ENCODE data around the gene KIF26A.

DNA sequence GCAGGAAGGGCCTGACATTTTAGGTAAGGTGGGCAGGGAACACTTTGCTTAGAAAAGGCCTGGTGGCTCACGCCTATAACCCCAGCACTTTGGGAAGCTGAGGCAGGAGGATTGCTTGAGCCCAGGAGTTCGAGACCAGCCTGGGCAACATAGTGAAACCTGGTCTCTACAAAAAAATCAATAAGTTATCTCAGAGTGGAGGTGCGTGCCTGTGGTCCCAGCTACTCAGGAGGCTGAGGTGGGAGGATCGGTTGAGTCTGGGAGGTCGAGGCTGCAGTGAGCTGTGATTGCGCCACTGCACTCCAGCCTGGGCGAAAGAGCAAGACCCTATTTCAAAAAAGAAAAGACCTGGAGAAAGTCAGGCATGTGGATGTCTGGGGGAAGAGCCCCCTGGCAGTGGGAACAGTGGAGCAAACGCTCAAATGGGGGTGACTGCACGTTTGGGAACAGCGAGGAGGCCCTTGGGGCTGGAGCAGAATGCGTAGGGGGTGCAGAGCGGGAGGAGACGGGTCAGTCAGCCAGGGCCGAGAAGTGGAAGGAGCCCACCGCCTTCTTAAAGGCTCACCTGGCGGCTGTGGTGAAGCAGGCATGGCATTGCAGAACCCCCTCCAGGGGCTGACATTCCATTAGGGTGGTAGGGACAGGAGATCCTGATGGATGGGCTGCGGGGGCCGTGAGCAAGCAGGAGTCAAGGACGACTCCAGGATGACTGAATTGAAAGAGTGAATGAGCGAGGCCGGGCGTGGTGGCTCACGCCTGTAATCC lies 6.2 kb upstream of the KIF26A start:
- TF ChIP-seq, protein P1, sequence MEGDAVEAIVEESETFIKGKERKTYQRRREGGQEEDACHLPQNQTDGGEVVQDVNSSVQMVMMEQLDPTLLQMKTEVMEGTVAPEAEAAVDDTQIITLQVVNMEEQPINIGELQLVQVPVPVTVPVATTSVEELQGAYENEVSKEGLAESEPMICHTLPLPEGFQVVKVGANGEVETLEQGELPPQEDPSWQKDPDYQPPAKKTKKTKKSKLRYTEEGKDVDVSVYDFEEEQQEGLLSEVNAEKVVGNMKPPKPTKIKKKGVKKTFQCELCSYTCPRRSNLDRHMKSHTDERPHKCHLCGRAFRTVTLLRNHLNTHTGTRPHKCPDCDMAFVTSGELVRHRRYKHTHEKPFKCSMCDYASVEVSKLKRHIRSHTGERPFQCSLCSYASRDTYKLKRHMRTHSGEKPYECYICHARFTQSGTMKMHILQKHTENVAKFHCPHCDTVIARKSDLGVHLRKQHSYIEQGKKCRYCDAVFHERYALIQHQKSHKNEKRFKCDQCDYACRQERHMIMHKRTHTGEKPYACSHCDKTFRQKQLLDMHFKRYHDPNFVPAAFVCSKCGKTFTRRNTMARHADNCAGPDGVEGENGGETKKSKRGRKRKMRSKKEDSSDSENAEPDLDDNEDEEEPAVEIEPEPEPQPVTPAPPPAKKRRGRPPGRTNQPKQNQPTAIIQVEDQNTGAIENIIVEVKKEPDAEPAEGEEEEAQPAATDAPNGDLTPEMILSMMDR (IDR thresholded peaks at IDR 0.05) = no peak
- no peak for TF ChIP-seq POLR2A (IDR thresholded peaks at IDR 0.05)
